Natural killer cell (primary cell): Measurements from ENCODE around the gene SLC46A1. TPM values are rescaled to one million over a fixed set of nuclear protein-coding genes. Genes with fewer than 3 reads are reported as not detected.

Experiments used
- ATAC-seq, 3 donors: fragments of 150-1000 bp in 2 of 3; fragments of 200-7000 bp in 1 of 3; cut with Tn5 transposase; 1 replicate in 1 of 3; 2 replicates in 2 of 3; pipeline ENCODE4 v1.10.0; 2021; ENCODE audit warnings: mild to moderate bottlenecking in 2 of 3, moderate library complexity in 2 of 3
- DNase-seq, 2 donors: peaks; one replicate each; pipeline versions ENCODE4 v3.0.0 to v3.0.0-alpha.2; 2013 to 2021; ENCODE audit warnings: mixed read lengths in 1 of 2
- H3K27ac ChIP-seq: one replicate; pipeline ENCODE4 v1.5.1; 2013; ENCODE audit warnings: mild to moderate bottlenecking, low read length
- H3K27me3 ChIP-seq: one replicate; pipeline ENCODE4 v1.6.1; 2013; ENCODE audit warnings: low read length; ENCODE audit not compliant: control insufficient read depth, insufficient read depth
- H3K36me3 ChIP-seq: one replicate; pipeline ENCODE4 v1.6.1; 2013; ENCODE audit warnings: low read length; ENCODE audit not compliant: control insufficient read depth, insufficient read depth
- H3K4me1 ChIP-seq: one replicate; pipeline ENCODE4 v1.6.1; 2013; ENCODE audit warnings: low read length; ENCODE audit not compliant: control insufficient read depth, insufficient read depth
- H3K4me3 ChIP-seq: one replicate; pipeline ENCODE4 v1.5.1; 2013; ENCODE audit warnings: low read length
- H3K9me3 ChIP-seq: one replicate; pipeline ENCODE4 v1.6.1; 2013; ENCODE audit warnings: low read length; ENCODE audit not compliant: control insufficient read depth, insufficient read depth
- H3K27ac Mint-ChIP-seq, 2 donors: one replicate each; pipeline ENCODE4 v1.8.0; 2022; ENCODE audit warnings: mild to moderate bottlenecking in 2 of 2, mixed read lengths in 2 of 2, moderate library complexity in 1 of 2
- H3K27me3 Mint-ChIP-seq, 2 donors: one replicate each; pipeline ENCODE4 v1.8.0; 2022; ENCODE audit warnings: low read depth in 2 of 2, mixed read lengths in 2 of 2
- H3K36me3 Mint-ChIP-seq: one replicate; pipeline ENCODE4 v1.8.0; 2022; ENCODE audit warnings: mixed read lengths
- H3K4me1 Mint-ChIP-seq, 2 donors: one replicate each; pipeline ENCODE4 v1.8.0; 2022; ENCODE audit warnings: mixed read lengths in 2 of 2
- H3K4me3 Mint-ChIP-seq: one replicate; pipeline ENCODE4 v1.8.0; 2022; ENCODE audit warnings: mild to moderate bottlenecking, moderate library complexity, mixed read lengths
- H3K9me3 Mint-ChIP-seq, 2 donors: one replicate each; pipeline ENCODE4 v1.8.0; 2022; ENCODE audit warnings: mixed read lengths in 2 of 2
- CTCF ChIP-seq: fragments of 200-600 bp; IDR thresholded peaks from one replicate; pipeline ENCODE4 v1.8.0; 2022; ENCODE audit warnings: antibody characterized with exemption
- WGBS: methylation state at CpG from one replicate; pipeline ENCODE4 v1.1.7; 2013; ENCODE audit warnings: missing lambda C conversion rate; ENCODE audit not compliant: insufficient coverage; 5-methylcytosine and 5-hydroxymethylcytosine counted together
- intact Hi-C: fragments of 100-400 bp; cut with micrococcal nuclease; formaldehyde crosslinking; loops from one replicate; pipeline ENCODE4 v1.14.2; 2022
- total RNA-seq, 4 donors: library from RNA; stranded (reverse); fragments of 120-200 nt in 1 of 4; gene quantifications; one replicate each; pipeline versions ENCODE4 v1.2.3 to v1.2.4, GENCODE V29; 2013 to 2022

The SLC46A1 gene
- total RNA-seq, 3 donors from 2014 or later (not counting 1 experiment from before 2014, with no cell fraction given), result 0.54 to 0.84 (median 0.55) TPM

- no peak overlapping the region for H3K4me3 Mint-ChIP-seq
- peaks cover 7 to 34% of the 10 kb centered on the region in 2 donors for H3K4me1 Mint-ChIP-seq
- no peaks in the 10 kb centered on the region for H3K27me3 ChIP-seq
- TF ChIP-seq CTCF, result no peak
- H3K36me3 ChIP-seq, result peaks cover 26% of the 10 kb centered on the region
- DNase-seq, result no peak
- H3K27ac ChIP-seq, result no peak overlapping the region
- peaks cover 16% of the 10 kb centered on the region for H3K36me3 Mint-ChIP-seq
- H3K27ac Mint-ChIP-seq, result no peak overlapping the region
- no peaks in the 10 kb centered on the region for H3K9me3 Mint-ChIP-seq
- ATAC-seq, result no peak
- peaks cover 23% of the 10 kb centered on the region for H3K4me1 ChIP-seq
- H3K27me3 Mint-ChIP-seq, result peaks cover 0 to 6% of the 10 kb centered on the region in 2 donors
- no peaks in the 10 kb centered on the region for H3K9me3 ChIP-seq
- no peak overlapping the region for H3K4me3 ChIP-seq
- intact Hi-C loops, result no loop called here
Measured at GRCh38 chr17:28386391-28386790, 19.6 kb downstream of the SLC46A1 start.

DNA sequence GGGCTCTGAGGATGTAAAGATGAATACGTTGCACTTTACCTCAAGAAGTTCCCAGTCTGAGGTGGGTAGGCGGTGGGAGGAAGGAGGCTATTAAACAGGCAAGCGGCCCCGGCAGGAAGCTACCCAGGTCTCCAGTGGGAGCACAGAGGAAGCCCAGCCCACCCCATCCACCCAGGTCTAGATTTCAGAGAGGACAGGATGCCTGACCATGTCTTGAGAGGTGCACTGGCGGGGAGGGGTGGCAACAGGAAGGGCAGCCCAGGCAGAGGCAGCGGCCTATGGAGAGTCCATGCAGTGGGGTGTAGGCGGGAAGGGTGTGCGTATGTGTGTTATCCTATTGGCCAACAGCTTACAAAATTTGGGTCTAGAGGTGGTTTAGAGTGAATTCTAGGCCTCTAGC is 20.6 kb downstream of the SLC46A1 start:
- Mint-ChIP-seq H3K36me3 (peaks cover 7% of the 10 kb centered on the region), H3K4me1 (peaks cover 7 to 39% of the 10 kb centered on the region in 2 donors), H3K9me3 (no peaks in the 10 kb centered on the region), H3K27me3 (peaks cover 0 to 8% of the 10 kb centered on the region in 2 donors), H3K27ac (peak overlapping the region in 1 of 2 donors; percentile 73), H3K4me3 (peak overlapping the region; percentile 83)
- peaks cover 18% of the 10 kb centered on the region for H3K36me3 ChIP-seq
- WGBS, result 61% methylated on average over 8 of the region's 8 CpGs
- no peak overlapping the region for H3K27ac ChIP-seq
- ATAC-seq, result peak in 1 of 3 donors; percentile 24
- peak in 1 of 2 donors; percentile 18 for DNase-seq
- no peaks in the 10 kb centered on the region for H3K27me3 ChIP-seq
- peaks cover 24% of the 10 kb centered on the region for H3K4me1 ChIP-seq
- H3K9me3 ChIP-seq, result no peaks in the 10 kb centered on the region
- no peak for TF ChIP-seq CTCF
- intact Hi-C loops, result no loop called here
- peak overlapping the region; percentile 58 for H3K4me3 ChIP-seq

DNA sequence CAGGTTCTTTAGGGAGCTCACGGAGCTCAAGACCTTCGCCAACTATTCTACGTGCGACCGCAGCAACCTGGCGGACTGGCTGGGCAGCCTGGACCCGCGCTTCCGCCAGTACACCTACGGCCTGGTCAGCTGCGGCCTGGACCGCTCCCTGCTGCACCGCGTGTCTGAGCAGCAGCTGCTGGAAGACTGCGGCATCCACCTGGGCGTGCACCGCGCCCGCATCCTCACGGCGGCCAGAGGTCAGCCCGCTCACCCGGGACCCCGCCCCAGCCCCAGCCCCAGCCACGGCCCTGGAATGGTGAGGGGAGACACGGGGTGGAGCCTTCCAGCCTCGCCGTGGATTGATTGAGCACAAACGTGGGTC is 21.0 kb downstream of the SLC46A1 start:
- no peaks in the 10 kb centered on the region for H3K9me3 Mint-ChIP-seq
- H3K36me3 Mint-ChIP-seq, result peaks cover 3% of the 10 kb centered on the region
- intact Hi-C loops, result no loop called here
- H3K27me3 ChIP-seq, result no peaks in the 10 kb centered on the region
- 8% methylated on average over 29 of the region's 29 CpGs for WGBS
- H3K36me3 ChIP-seq, result peaks cover 15% of the 10 kb centered on the region
- H3K4me3 ChIP-seq, result peak overlapping the region; percentile 58
- H3K4me1 Mint-ChIP-seq, result peaks cover 7 to 39% of the 10 kb centered on the region in 2 donors
- no peak overlapping the region for H3K27ac ChIP-seq
- H3K9me3 ChIP-seq, result no peaks in the 10 kb centered on the region
- H3K27ac Mint-ChIP-seq, result peak overlapping the region in 1 of 2 donors; percentile 73
- H3K27me3 Mint-ChIP-seq, result peaks cover 0 to 8% of the 10 kb centered on the region in 2 donors
- TF ChIP-seq CTCF, result no peak
- peak overlapping the region; percentile 83 for H3K4me3 Mint-ChIP-seq
- DNase-seq, result peak in 1 of 2 donors; percentile 16
- peak in 2 of 3 donors; percentile 14 to 23 for ATAC-seq
- H3K4me1 ChIP-seq, result peaks cover 24% of the 10 kb centered on the region
